HepG2 (cell line): Measurements from ENCODE around the gene RLF. TPM values are rescaled to one million over a fixed set of nuclear protein-coding genes. Genes with fewer than 3 reads are reported as not detected.
A peak's percentile ranks its signal among the peaks of the same experiment; 100 is the strongest.

Experiments used
- CEBPZ ChIP-seq: IDR thresholded peaks from 2 replicates; pipeline ENCODE4 v1.6.1; 2012; ENCODE audit warnings: low read length, improper control_type of control experiment
- KLF6 ChIP-seq: IDR thresholded peaks from 2 replicates; pipeline ENCODE4 v1.8.0; 2016; ENCODE audit warnings: missing biosample characterization, missing genetic modification reagents
- MEF2D ChIP-seq: sonication (generic); formaldehyde crosslinking; IDR thresholded peaks from 2 replicates; pipeline ENCODE4 v1.5.1; 2020; ENCODE audit warnings: mild to moderate bottlenecking, missing genetic modification reagents
- PRDM15 ChIP-seq: sonication (generic); formaldehyde crosslinking; IDR thresholded peaks from 2 replicates; pipeline ENCODE4 v1.4.0; 2020; ENCODE audit warnings: missing genetic modification reagents
- SRSF1 ChIP-seq: fragments of 200-400 bp; formaldehyde crosslinking; optimal IDR thresholded peaks from 2 replicates; pipeline ENCODE3; 2017; ENCODE audit warnings: mild to moderate bottlenecking, low read depth, low read length, moderate library complexity
- TGIF2 ChIP-seq: IDR thresholded peaks from 2 replicates; pipeline ENCODE4 v1.6.1; 2016; ENCODE audit warnings: control low read depth, missing compliant biosample characterization
- USF2 ChIP-seq, 2 experiments: sonication (generic) in 1 of 2; formaldehyde crosslinking in 1 of 2; IDR thresholded peaks; 2 replicates each; pipeline versions ENCODE4 v1.5.1 to v1.6.1; 2011 to 2020; ENCODE audit warnings: borderline replicate concordance in 1 of 2, low read depth in 1 of 2, low read length in 1 of 2, mild to moderate bottlenecking in 1 of 2, missing genetic modification reagents in 1 of 2, moderate library complexity in 1 of 2
- ZHX2 ChIP-seq, 2 experiments: sonication (generic) in 1 of 2; formaldehyde crosslinking in 1 of 2; IDR thresholded peaks; 2 replicates each; pipeline versions ENCODE4 v1.6.1 to v1.9.0; 2014 to 2022; ENCODE audit warnings: antibody characterized with exemption in 1 of 2, borderline replicate concordance in 1 of 2, inconsistent platforms in 1 of 2, low read depth in 1 of 2, missing genetic modification reagents in 1 of 2
- ZNF431 ChIP-seq: sonication (generic); formaldehyde crosslinking; IDR thresholded peaks from 2 replicates; pipeline ENCODE4 v1.9.0; 2022; ENCODE audit warnings: missing genetic modification reagents, low read depth, mild to moderate bottlenecking, borderline replicate concordance
- polyA plus RNA-seq, 8 experiments: library from polyadenylated mRNA; depleted of rRNA in 3 of 8; stranded (reverse) in 7 of 8; unstranded in 1 of 8; fragments of >200 nt; fragmentation: Illumina TruSeq in 4 of 8; extraction: Trizol in 4 of 8; gene quantifications; 2 replicates each; pipeline versions ENCODE4 v1.2.1 to v1.2.3, GENCODE V29; 2011 to 2016; ENCODE audit warnings: low read depth in 4 of 8, missing spikeins in 1 of 8, mixed read lengths in 1 of 8; ENCODE audit not compliant: insufficient read depth in 1 of 8
- total RNA-seq, 5 experiments: library from RNA; depleted of rRNA; stranded (reverse); fragments of >200 nt; fragmentation: Illumina TruSeq; extraction: Trizol; gene quantifications; 2 replicates each; pipeline ENCODE4 v1.2.3, GENCODE V29; 2016; ENCODE audit warnings: low read depth in 1 of 5

RLF gene
- total and polyA plus RNA-seq, 2 of the 13 experiments (the other 11 are each of a cell fraction or from before 2014, with no cell fraction given): 9.0 to 15.7 TPM

GRCh38 chr1:40161125-40161887, at the start of gene RLF (continued):
- TF ChIP-seq CEBPZ (no peak), PRDM15 (CRISPR knock-in tag) (no peak), ZNF431 (CRISPR knock-in tag) (peak; percentile 79; the same call in 1 of the 2 replicates), MEF2D (CRISPR knock-in tag) (peak; percentile 87), USF2 (IDR thresholded peaks at IDR 0.05; ENCODE audit: low read depth, low read length) (peak; percentile 87), USF2 (CRISPR knock-in tag; IDR thresholded peaks at IDR 0.05; ENCODE audit: borderline replicate concordance) (peak; percentile 96), SRSF1 (peak; percentile 82), KLF6 (CRISPR knock-in tag) (peak; percentile 71; the same call in 1 of the 2 replicates), ZHX2 (IDR thresholded peaks at IDR 0.05; ENCODE audit: low read depth) (peak; percentile 97), ZHX2 (CRISPR knock-in tag; IDR thresholded peaks at IDR 0.05; ENCODE audit: borderline replicate concordance) (no peak), TGIF2 (CRISPR knock-in tag) (peak; percentile 77)
